OCI-LY3 (cell line): ENCODE results near the gene TCERG1L.

Experiments
- CTCF ChIP-seq: fragments of 200-600, 300-600 bp; sonication (generic); IDR thresholded peaks from 2 replicates; pipeline ENCODE4 v1.5.1; 2014; ENCODE audit warnings: antibody characterized with exemption, low read length, low read depth
- EZH2phosphoT487 ChIP-seq: fragments of 200-600 bp; shearing (Covaris generic); IDR thresholded peaks from 2 replicates; pipeline ENCODE4 v1.6.1; 2018; ENCODE audit warnings: antibody characterized with exemption, mixed run types, low read depth

DNA sequence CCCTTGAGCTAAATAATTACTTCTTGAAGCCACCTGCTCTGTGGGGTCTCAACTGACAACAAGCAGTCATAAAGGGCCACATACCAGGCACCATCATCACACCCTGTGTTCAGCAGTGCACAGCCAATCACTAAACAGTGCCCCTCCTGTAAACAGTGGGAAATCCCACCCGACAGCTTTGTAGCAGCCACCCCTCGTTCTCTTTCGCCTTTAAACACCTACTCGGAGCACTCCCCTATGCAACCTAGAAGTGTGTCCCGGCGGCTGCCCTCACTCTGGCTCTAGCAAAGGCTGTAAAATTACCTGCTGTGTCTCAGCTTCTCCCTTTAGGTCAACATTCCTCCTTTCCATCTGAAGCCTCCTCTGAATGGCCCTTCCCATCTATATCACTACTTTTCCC, 111.9 kb downstream of the TCERG1L start:
- no peak for TF ChIP-seq CTCF
- no peak for TF ChIP-seq EZH2phosphoT487
